ENCODE results near the gene ZNF627.

- TF ChIP-seq TAF1 (IDR thresholded peaks at IDR 0.05; ENCODE audit: low read depth) (no peak), CTCF (IDR thresholded peaks at IDR 0.05; ENCODE audit: poor library complexity, severe bottlenecking) (no peak), EP300 (conservative IDR thresholded peaks at IDR 0.05; ENCODE audit: poor library complexity, severe bottlenecking) (no peak), REST (IDR thresholded peaks at IDR 0.05; ENCODE audit: borderline replicate concordance) (no peak), EZH2 (IDR thresholded peaks at IDR 0.05; ENCODE audit: borderline replicate concordance, insufficient read depth, low read length, poor library complexity, severe bottlenecking) (no peak)
Measured at GRCh38 chr19:11577451-11578257, 19.6 kb upstream of the ZNF627 start, which contains the start of gene ACP5.
